ENCODE data around the gene LRRC4C.
A peak's percentile ranks its signal among the peaks of the same experiment; 100 is the strongest.

LRRC4C gene

GRCh38 chr11:40445391-40445790 is 1014.1 kb downstream of the LRRC4C start:
- DNase-seq (ENCODE audit: low read depth): no peak

- no peak for DNase-seq (ENCODE audit: low read depth)
Observed at GRCh38 chr11:40444151-40444550, 1015.3 kb downstream of the LRRC4C start.

- DNase-seq (ENCODE audit: low read depth): no peak
Observed at GRCh38 chr11:40435344-40435743, 1024.1 kb downstream of the LRRC4C start.

- no peak for DNase-seq (ENCODE audit: low read depth)
Observed at GRCh38 chr11:40434926-40435325, 1024.5 kb downstream of the LRRC4C start.

- DNase-seq (ENCODE audit: low read depth): no peak
Observed at GRCh38 chr11:40432358-40432757, 1027.1 kb downstream of the LRRC4C start.

- DNase-seq (ENCODE audit: low read depth): no peak
Observed at GRCh38 chr11:40425168-40425567, 1034.3 kb downstream of the LRRC4C start.

- no peak for DNase-seq (ENCODE audit: low read depth)
Observed at GRCh38 chr11:40421208-40421981, 1038.1 kb downstream of the LRRC4C start.

- no peak for DNase-seq (ENCODE audit: low read depth)
Observed at GRCh38 chr11:40417627-40418026, 1041.8 kb downstream of the LRRC4C start.

GRCh38 chr11:40407355-40407754 is 1052.1 kb downstream of the LRRC4C start:
- DNase-seq (ENCODE audit: low read depth): no peak

- DNase-seq (ENCODE audit: low read depth): no peak
Observed at GRCh38 chr11:40405614-40406013, 1053.8 kb downstream of the LRRC4C start.

GRCh38 chr11:40403321-40403720 is 1056.1 kb downstream of the LRRC4C start:
- no peak for DNase-seq (ENCODE audit: low read depth)

- no peak for DNase-seq (ENCODE audit: low read depth)
Observed at GRCh38 chr11:40401132-40401853, 1058.2 kb downstream of the LRRC4C start.

GRCh38 chr11:40397141-40397540 is 1062.3 kb downstream of the LRRC4C start:
- no peak for DNase-seq (ENCODE audit: low read depth)

GRCh38 chr11:40393511-40393910 is 1065.9 kb downstream of the LRRC4C start:
- no peak for DNase-seq (ENCODE audit: low read depth)

GRCh38 chr11:40391679-40392078 is 1067.8 kb downstream of the LRRC4C start:
- no peak for DNase-seq (ENCODE audit: low read depth)

GRCh38 chr11:40388097-40388818 is 1071.2 kb downstream of the LRRC4C start:
- DNase-seq (ENCODE audit: low read depth): peak; percentile 44

- no peak for DNase-seq (ENCODE audit: low read depth)
Observed at GRCh38 chr11:40387240-40387980, 1072.0 kb downstream of the LRRC4C start.

- DNase-seq (ENCODE audit: low read depth): peak; percentile 44
Observed at GRCh38 chr11:40384991-40385390, 1074.5 kb downstream of the LRRC4C start.

- no peak for DNase-seq (ENCODE audit: low read depth)
Observed at GRCh38 chr11:40381481-40381880, 1078.0 kb downstream of the LRRC4C start.

- DNase-seq (ENCODE audit: low read depth): no peak
Observed at GRCh38 chr11:40380835-40381234, 1078.6 kb downstream of the LRRC4C start.

- DNase-seq (ENCODE audit: low read depth): no peak
Observed at GRCh38 chr11:40376331-40376730, 1083.1 kb downstream of the LRRC4C start.

All from GM04504 (cell line).